GM21825 (cell line): ENCODE data around the gene TIMP1.
"Not testable (repeated sequence)": the region's sequence is repeated elsewhere in the genome, so short reads cannot be mapped to it uniquely, and the experiment has no call there.

Experiments used
- ATAC-seq: cut with Tn5 transposase; IDR thresholded peaks from one replicate; pipeline ENCODE4 v1.9.1; 2021; ENCODE audit warnings: mild to moderate bottlenecking, moderate library complexity; ENCODE audit not compliant: unreplicated experiment

TIMP1 gene

GRCh38 chrX:47597222-47597621 lies 15.0 kb downstream of the TIMP1 start:
- ATAC-seq = no peak

- ATAC-seq = not testable (repeated sequence)
These were observed 20.9 kb downstream of the TIMP1 start for GRCh38 chrX:47603125-47603524.

- ATAC-seq = no peak
These were observed 22.8 kb downstream of the TIMP1 start for GRCh38 chrX:47605024-47605423.

- no peak for ATAC-seq
These were observed 24.9 kb downstream of the TIMP1 start for GRCh38 chrX:47607091-47607490.

GRCh38 chrX:47608130-47608810 lies 26.0 kb downstream of the TIMP1 start:
- ATAC-seq = no peak

DNA sequence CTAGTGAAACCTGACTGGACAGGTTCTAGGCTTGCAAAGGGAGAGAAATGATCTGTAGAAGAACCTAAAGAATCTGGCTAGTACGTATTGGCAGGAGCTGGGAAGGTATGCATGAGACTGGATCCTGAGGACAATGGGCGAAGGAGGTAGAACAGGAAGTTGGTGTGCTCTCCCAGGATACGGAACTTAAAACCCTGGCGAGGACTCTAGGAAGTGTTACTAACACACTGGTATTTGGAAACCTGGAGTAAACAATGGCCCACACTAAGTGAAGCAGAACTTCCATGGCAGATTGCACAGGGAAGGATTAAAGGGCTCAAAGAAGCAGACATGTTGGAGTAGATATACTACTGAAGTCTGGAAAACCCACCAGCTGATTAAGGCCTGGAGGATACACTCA lies 28.3 kb downstream of the TIMP1 start:
- no peak for ATAC-seq

DNA sequence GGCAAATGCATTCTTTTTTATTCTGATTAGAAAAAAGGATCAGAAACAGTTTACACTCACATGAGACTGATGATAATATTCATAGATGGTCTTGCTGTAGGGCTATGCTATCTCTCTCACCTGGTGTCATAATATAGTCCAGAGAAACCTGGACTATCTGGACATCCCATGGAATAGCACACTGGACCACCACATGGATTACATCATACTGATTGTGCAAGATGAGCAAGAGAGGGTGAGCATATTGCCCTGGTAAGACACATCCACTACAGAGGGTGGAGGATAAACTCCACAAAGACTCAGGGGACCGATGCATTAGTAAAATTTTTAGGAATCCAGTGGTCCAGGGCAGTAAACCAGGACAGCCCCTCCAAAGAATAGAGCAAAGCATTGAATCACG lies 29.3 kb downstream of the TIMP1 start:
- ATAC-seq = no peak

DNA sequence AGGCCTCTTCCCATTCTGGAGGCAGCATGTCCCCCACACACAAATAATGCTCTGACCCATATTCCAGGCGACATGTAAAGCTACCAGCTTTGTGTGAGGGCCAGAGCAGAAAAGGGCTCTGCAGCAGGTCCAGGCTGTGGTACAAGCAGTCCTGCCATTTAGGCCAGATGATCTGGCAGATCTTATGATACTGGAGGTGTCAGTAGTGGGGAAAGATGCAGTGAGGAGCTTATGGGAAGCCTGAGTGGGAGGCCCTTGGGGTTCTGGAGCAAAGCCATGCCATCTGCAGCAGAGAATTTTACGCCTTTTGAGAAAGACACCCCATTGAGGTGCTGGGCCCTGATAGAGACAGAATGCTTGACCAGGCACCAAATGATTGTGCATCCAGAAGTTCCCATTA lies 29.7 kb downstream of the TIMP1 start:
- ATAC-seq = no peak

GRCh38 chrX:47612418-47612817 lies 30.2 kb downstream of the TIMP1 start:
- ATAC-seq = no peak

- no peak for ATAC-seq
These were observed 30.8 kb downstream of the TIMP1 start for GRCh38 chrX:47613082-47613481.

GRCh38 chrX:47614618-47615017 lies 32.4 kb downstream of the TIMP1 start:
- no peak for ATAC-seq

DNA sequence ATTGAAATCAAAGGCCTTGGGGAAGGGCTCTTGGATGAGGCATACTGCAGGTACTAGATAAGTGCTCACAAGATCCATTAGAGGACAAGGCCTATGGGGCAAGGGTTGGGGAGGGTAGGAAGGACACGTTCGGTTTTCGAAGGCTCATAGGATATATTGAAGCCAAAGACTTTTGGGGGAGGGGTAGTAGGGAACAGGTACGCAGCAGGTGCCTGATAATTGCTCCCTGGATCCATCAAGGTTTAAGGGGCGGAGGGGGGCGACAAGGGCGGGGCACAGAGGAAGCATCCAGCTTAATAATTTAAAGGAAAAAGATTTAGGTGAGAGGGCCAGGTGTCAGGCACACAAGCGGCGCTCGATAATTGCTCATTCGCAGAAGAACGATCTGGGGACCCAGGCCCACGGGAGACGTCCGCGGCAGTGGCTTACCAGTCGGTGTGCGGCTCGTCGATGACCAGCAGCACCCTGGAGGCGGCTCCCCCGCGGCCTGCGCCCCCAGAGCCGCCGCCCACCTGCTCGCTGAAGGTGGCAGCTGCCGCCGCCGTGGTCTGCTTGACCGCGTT lies 36.8 kb downstream of the TIMP1 start:
- ATAC-seq = no peak

DNA sequence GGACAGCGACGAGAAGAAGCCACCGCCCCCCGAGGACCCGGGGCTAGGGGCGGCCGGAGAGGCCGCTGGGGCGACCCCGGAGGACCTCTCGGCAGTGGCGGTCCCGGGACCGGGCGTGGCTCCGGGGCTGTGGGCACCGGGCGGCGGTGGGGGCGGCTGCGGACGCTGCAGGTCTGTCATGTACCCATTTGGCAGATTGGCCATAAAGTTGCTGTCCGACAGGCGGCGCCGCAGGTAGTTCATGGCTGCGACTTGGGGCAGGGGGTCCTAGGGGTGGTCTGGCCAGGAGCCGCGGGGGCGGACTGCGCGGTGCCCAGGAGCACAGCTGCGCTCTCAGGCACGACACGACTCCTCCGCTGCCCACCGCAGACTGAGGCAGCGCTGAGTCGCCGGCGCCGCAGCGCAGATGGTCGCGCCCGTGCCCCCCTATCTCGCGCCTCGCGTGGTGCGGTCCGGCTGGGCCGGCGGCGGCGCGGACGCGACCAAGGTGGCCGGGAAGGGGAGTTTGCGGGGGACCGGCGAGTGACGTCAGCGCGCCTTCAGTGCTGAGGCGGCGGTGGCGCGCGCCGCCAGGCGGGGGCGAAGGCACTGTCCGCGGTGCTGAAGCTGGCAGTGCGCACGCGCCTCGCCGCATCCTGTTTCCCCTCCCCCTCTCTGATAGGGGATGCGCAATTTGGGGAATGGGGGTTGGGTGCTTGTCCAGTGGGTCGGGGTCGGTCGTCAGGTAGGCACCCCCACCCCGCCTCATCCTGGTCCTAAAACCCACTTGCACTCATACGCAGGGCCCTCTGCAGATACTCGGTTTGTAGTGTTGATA lies 37.5 kb downstream of the TIMP1 start, which contains the start of gene SYN1:
Gene SYN1, minus strand, starts transcription at position 372 of the 817 bp plus-strand sequence. Its CDS starts 129 bp downstream, at position 243.
- no peak for ATAC-seq

- ATAC-seq = no peak
These were observed 38.1 kb downstream of the TIMP1 start for GRCh38 chrX:47620303-47620685.

DNA sequence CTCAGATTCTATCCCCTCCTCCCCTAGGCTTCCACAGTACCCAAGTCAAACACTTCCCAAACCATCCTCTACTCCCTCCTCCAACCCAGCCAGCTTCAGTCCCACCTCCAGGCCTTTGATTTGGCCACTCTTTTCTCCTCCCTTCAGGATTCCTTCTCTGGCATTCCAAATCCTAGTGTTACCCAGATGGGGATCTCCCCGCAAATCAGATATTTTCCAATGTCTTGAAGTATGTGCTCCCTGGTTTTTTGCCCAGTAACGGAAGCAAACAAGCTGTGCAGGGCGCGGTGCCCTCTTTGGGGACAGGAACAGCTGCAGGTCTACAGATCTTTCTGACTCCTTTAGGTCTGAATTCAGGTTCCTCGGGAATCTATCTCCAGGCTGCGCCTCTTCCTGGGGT lies 39.6 kb downstream of the TIMP1 start:
- ATAC-seq = no peak

DNA sequence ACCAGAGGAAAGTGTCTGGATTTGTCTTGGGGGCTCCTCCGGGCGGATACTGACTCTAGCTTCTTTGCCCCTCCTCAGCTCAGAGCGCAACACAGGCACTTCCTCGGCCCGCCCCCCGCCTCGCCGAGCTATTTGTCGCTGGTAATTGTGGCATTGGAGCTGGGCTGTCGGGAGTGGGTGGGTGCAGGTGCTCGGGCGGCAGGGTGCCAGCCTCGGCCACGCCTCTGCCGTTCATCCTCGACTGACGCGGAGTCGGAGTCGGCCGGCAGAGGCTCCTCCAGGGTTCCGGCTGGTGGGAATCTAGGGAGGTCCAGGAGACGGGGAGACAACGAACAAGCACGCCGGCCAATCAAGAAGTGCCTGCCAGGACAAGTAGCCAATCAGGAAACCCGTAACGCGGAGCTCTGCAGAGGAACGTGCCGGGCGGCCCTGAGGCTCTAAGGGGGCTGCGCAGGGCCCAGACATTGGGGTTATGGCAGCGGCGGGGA lies 41.3 kb downstream of the TIMP1 start:
- ATAC-seq = no peak

DNA sequence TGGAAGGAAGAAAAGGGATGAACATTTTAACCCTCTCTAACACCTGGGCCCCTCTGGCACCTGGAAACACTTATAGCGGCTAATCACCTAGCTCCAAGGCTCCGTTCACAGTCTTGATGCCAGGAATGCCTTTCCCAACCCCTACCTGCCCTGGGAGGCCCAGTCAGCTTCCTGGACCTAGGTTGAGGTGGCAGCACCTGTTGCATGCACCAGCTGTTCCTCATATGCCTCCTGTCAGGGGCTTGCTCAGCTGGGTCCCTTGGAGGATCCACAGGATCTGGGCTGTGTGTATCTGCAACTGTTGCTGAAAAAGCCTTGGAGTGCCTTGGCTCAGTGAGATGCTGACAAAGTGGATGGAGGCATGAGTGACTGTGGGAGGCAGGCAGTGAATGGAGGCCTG lies 43.1 kb downstream of the TIMP1 start:
- no peak for ATAC-seq

DNA sequence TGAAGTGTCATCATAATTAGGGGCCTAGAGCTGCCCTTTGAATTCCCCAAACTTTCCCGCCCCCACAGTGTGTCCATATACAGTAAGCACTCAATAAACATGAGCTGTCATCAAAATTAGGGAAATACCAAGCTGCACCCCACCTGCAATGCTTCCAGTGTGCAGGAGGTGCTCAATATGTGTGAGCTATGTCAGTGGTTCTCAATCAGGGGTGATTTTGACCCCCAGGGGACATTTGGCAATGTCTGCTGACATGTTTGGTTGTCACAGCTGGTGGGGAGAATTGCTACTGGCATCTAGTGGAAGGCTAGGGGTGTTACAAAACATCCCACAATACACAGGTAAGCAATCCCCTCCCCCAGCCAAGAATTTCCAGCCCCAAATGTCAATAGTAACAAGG lies 46.7 kb downstream of the TIMP1 start:
- ATAC-seq = no peak

GRCh38 chrX:47629419-47630200 lies 47.4 kb downstream of the TIMP1 start, which contains the start of gene CFP:
Gene CFP (minus strand): TSS chrX:47629930. CDS start chrX:47629844, 86 bp downstream.
- ATAC-seq = no peak

DNA sequence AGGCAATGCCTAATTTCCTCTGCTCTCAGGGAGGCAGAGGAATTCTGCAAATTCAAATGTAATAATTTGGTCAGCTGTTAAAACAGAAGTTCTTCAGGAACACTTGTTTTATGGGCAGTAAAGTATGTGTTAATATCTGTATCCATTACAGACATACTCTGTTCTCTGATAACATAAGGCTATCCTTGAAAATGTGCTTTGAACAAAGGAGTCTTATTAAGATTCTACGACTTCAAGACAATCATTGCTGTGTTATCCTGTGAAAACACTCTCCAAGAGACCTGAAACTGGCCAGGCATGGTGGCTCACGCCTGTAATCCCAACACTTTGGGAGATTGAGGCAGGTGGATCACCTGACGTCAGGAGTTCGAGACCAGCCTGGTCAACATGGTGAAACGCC lies 49.4 kb downstream of the TIMP1 start:
- no peak for ATAC-seq

- no peak for ATAC-seq
These were observed 50.4 kb downstream of the TIMP1 start for GRCh38 chrX:47632666-47633065.
